WERI-Rb-1 (cell line): Measurements from ENCODE around the gene CTIF.

ENCODE experiments used
- DNase-seq: peaks from one replicate; pipeline ENCODE4 v3.0.0-alpha.2; 2020
- H3K27ac ChIP-seq: fragments of 250-450 bp; sonication (Bioruptor Pico); 2 replicates; pipeline ENCODE4 v1.5.1; 2020; ENCODE audit warnings: mild to moderate bottlenecking, moderate library complexity
- H3K27me3 ChIP-seq: fragments of 250-450 bp; sonication (Bioruptor Pico); 2 replicates; pipeline ENCODE4 v1.5.1; 2021; ENCODE audit warnings: mild to moderate bottlenecking, low read depth, moderate library complexity; ENCODE audit not compliant: insufficient read depth, severe bottlenecking
- H3K36me3 ChIP-seq: fragments of 250-450 bp; sonication (Bioruptor Pico); 2 replicates; pipeline ENCODE4 v1.5.1; 2020; ENCODE audit warnings: mild to moderate bottlenecking, moderate library complexity
- H3K4me3 ChIP-seq: 2 replicates; pipeline ENCODE4 v1.5.1; 2011; ENCODE audit warnings: low read depth, mild to moderate bottlenecking, control low read depth, low read length
- H3K9me3 ChIP-seq: fragments of 250-450 bp; sonication (Bioruptor Pico); 2 replicates; pipeline ENCODE4 v1.5.1; 2021; ENCODE audit warnings: mild to moderate bottlenecking, moderate library complexity; ENCODE audit not compliant: severe bottlenecking
- CTCF ChIP-seq: IDR thresholded peaks from 2 replicates; pipeline ENCODE4 v1.5.1; 2011; ENCODE audit warnings: low read depth, mild to moderate bottlenecking, control low read depth, inconsistent platforms, low read length

Gene CTIF

GRCh38 chr18:48575301-48575657 lies 36.4 kb downstream of the CTIF start:
- TF ChIP-seq CTCF, result no peak
- no peak for DNase-seq
- H3K9me3 ChIP-seq, result no peaks in the 10 kb centered on the region
- no peak overlapping the region for H3K4me3 ChIP-seq
- H3K27ac ChIP-seq, result no peak overlapping the region
- peaks cover 8% of the 10 kb centered on the region; the same call in 1 of the 2 replicates for H3K36me3 ChIP-seq
- H3K27me3 ChIP-seq, result no peaks in the 10 kb centered on the region

- peaks cover 8% of the 10 kb centered on the region; the same call in 1 of the 2 replicates for H3K36me3 ChIP-seq
- no peak for DNase-seq
- H3K4me3 ChIP-seq, result no peak overlapping the region
- no peaks in the 10 kb centered on the region for H3K9me3 ChIP-seq
- no peak overlapping the region for H3K27ac ChIP-seq
- TF ChIP-seq CTCF, result no peak
- H3K27me3 ChIP-seq, result no peaks in the 10 kb centered on the region
These were observed 37.0 kb downstream of the CTIF start for GRCh38 chr18:48575658-48576456.

- Histone ChIP-seq H3K9me3 (no peaks in the 10 kb centered on the region), H3K27ac (no peak overlapping the region), H3K4me3 (no peak overlapping the region), H3K36me3 (peaks cover 8% of the 10 kb centered on the region; the same call in 1 of the 2 replicates), H3K27me3 (no peaks in the 10 kb centered on the region)
- no peak for DNase-seq
- TF ChIP-seq CTCF, result no peak
These were observed 37.6 kb downstream of the CTIF start for GRCh38 chr18:48576457-48576771.

GRCh38 chr18:48577478-48578190 lies 38.8 kb downstream of the CTIF start:
- H3K27me3 ChIP-seq, result no peaks in the 10 kb centered on the region
- TF ChIP-seq CTCF, result no peak
- DNase-seq, result no peak
- no peak overlapping the region for H3K4me3 ChIP-seq
- H3K27ac ChIP-seq, result no peak overlapping the region
- no peaks in the 10 kb centered on the region for H3K9me3 ChIP-seq
- H3K36me3 ChIP-seq, result peaks cover 8% of the 10 kb centered on the region; the same call in 1 of the 2 replicates

GRCh38 chr18:48578289-48578688 lies 39.5 kb downstream of the CTIF start:
- DNase-seq, result no peak
- peaks cover 8% of the 10 kb centered on the region; the same call in 1 of the 2 replicates for H3K36me3 ChIP-seq
- no peak for TF ChIP-seq CTCF
- no peak overlapping the region for H3K4me3 ChIP-seq
- H3K27me3 ChIP-seq, result no peaks in the 10 kb centered on the region
- H3K27ac ChIP-seq, result no peak overlapping the region
- no peaks in the 10 kb centered on the region for H3K9me3 ChIP-seq
